GM10847 (cell line): Measurements from ENCODE around the gene SALL3.

Experiments used
- POLR2A ChIP-seq: IDR thresholded peaks from 2 replicates; pipeline ENCODE4 v1.6.1; 2011; ENCODE audit not compliant: insufficient read length; ENCODE audit errors: extremely low read depth

SALL3 gene

DNA sequence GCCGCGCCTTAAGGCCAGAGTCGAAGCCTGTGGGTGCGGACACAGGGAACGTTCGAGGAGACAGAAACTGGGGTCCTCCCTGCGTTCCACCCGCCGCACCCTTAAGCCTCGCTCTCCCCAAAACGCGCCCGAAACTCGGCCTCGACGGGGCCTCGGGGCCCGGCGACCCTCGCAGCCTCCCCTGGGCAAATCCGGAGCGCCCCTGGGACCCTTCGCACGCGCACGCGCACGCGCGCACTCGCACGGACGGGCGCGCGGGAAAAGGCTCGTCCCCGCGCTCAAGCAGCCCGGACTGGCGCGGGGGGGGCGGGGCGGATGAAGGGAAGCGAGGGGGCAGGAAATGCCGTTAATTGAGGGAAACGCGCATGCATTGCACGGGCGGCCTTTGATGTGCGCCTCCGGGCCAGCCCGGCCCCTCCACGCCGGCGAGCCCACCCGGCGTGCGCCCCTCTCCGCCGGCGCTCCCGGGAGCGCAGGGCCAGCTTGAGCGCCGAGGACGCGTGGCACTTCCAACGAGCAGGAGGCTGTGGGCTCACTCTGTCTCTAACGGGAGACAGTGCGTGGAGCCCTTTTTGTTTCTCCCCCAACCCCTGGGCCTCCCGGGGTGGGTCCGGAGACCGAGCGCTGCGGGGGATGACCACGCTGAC, 5.4 kb upstream of the SALL3 start:
- TF ChIP-seq POLR2A: no peak

GRCh38 chr18:78975292-78975691, 4.3 kb upstream of the SALL3 start:
- no peak for TF ChIP-seq POLR2A

GRCh38 chr18:78975699-78976335, 3.8 kb upstream of the SALL3 start:
- no peak for TF ChIP-seq POLR2A

DNA sequence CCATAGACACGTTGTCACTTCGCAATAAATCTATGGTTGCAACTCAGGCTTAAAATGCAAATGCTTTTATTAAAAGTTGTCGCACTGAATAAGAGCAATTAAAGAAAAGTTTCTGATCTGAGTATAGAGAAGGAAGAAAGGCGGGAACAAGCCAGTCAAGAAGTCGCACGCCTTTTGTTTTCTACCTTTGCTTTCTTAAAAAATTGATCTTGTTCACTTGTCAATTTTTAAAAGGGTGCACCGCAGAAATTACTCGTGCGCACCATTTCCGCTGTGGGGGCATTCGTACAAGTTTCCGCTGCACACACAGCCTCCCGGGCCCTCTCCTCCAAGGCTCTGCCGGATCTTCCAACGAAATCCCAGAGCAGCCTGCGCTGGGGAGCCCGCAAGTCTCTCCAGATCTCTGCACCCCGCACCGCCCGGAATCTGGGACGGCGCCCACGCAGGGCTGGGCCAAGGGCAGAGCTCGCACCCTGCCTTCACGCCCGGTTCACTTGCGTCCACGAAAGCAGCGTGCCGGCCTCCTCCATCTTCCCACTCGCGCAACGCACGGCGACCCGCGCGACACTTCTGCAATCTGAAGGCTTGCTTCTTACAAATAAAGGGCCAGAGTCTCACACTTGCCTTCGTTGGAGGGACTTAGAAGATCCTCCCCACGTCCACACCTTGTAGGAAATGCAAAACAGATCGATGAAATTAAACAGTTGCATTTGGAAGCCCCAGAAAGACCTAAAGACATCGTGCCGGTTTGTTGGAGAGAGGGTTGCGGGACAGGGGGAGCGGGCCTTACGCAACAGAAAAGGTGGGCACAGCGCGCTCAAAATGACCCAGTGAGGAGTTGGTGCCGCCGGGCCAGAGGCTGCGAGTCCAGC, 2.6 kb upstream of the SALL3 start:
- no peak for TF ChIP-seq POLR2A

DNA sequence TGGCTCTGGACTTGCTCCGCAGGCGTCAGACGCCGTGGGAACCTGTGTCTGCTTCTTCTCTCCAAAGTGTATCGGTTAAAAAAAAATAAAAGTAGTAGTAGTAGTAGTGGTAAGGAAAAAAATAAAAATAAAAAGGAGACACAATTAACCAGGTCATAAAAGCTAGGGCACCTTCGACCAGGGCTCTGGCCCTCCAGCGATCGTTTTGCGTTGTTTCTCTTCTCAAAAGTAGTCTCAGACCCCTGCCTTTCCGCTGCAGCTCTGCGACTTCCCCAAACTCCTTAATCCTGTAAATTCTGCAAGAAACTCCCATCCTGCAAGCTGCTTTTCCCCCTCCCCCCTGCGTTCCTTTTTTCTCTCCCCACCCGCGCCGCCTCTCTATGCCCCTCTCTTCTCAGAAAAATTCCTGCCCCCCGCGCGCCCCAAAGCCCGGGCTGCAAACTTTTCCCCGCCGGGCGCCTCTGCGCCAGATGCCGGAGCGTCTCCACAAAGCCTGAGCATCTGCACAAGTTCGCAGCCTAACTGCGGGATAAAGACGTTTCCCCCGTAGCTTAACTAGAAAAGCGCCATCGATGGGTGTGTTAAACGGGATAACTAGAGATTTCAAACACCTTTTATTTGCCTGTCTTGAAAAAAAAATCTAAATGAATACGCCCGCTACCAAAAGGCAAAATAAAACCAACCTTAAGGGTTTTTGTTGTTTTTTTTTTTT, 1.8 kb upstream of the SALL3 start:
- no peak for TF ChIP-seq POLR2A

GRCh38 chr18:78978349-78979055, 1.1 kb upstream of the SALL3 start:
- TF ChIP-seq POLR2A: no peak

GRCh38 chr18:78979056-78979729, 425 bp upstream of the SALL3 start:
- TF ChIP-seq POLR2A: no peak

DNA sequence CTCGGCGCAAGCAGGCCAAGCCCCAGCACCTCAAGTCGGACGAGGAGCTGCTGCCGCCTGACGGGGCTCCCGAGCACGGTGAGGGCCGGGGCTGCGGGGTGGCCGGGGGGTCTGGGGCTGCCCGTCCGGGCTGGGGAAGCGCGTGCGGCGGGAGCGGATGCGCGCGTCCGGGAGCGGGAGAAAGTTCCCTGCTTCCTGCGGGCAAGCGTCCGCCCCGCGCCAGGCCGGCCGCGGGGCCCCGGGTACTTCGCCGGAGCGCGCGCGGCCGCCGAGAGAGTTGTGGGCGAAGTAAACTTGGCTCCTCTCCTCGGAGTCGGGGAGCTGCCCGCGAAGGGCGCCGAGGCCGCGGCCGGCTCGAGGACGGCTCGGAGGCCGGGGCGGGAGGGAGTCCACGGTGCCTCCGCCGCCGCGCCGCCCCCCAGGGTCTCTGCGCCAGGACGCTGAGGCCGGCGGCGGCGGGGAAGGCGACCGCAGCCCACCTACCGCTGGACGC, 707 bp downstream of the SALL3 start:
- TF ChIP-seq POLR2A: no peak

DNA sequence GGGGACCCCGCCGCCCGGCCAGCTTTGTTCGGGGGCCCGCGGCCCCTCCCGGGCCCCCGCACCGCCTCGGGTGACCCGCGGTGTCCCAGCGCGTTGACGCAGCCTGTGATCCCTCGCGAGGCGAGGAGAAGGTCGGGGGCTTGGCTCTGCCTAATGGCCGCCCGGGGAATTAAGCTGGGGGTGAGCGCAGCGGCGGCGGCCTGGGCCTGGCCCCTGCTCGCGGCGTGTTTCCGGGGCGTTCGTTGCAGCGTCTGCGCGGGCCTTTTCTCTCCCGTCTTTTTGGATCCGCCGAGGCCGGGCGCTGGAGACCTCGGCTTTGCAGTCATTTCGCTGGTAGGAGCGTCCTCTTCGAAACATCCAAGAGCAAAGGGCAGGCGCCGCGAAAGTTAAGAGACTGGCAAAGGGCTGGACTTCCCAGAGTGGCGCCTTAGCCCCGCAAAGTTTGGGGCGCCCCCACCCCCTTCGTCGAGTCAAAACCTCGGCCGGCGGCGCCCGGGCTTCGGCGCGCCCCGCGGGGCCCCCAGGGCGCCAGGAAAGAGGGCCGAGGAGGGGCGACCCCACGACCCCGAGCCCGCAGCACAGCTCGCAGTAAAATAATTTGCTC, 1.3 kb downstream of the SALL3 start:
- no peak for TF ChIP-seq POLR2A

DNA sequence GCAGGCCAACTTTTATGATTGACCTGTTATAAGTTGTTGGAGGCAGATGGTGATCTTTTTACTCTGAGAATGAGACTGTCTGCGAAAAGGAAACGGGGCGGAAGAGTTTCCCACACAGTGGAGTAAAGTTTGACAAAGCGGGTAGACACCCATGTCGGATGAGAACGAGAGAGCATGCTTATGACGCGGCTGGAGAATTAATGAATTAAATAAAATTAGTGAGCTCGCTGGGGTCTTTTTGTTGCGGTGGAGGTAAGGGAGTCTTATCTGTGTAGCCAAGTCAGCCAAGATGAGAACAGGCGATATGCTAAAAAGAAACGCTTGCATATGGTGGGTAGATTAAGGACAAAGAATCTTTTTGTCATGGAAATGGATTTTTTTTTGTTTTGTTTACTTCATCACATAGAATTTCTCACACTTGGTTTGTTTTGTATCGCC, 1.8 kb downstream of the SALL3 start:
- no peak for TF ChIP-seq POLR2A

DNA sequence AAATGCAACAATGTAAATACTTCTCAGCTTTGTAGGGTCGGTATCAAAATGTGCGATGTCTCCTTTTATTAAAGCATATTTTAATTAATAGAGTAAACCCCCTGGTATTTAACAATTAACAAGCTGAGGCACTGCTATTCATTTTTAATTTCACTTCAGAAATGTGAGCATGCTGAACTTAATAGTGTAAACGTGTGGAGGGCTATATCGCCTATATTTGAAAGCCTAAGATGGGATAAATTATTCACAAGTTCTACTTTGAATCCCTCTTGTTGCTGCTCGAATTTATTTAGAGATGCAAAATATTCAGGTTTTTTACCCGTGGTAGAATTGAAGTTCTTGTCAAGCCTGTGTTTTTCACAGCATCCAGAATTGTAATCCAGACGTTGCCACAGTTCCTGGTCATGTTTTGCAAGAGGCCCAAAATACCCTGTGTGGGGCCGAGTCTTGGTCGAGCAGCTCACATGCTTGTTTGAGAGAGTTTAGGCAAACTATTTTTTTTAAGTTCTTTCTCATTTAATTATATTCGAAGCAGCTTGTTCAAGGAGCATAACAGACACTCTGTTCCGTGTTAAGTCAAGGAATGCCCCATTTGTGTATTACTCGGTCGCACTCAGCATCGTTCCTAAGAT, 2.5 kb downstream of the SALL3 start:
- no peak for TF ChIP-seq POLR2A

DNA sequence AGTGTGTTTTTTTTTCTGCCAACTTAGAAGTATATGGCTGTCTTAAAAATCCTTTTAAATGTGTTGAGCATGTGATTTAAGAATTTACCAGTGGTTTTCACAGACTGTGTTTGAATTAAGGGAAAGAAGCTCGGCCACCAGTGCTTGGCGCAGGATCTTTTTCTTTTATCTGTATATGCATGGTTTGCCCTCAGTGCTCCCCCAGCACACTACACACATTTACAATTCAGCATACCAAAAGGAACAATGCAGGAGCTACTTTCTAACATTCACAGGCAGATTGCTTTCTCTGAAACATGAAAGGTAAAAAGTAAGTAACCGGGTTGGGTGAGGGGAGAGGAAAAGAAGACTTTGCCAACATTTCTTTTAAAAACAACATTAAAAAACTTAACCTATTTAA, 3.9 kb downstream of the SALL3 start:
- no peak for TF ChIP-seq POLR2A
